ENCODE data around the gene JCAD.

GRCh38 chr10:30039988-30040387, 19.4 kb downstream of the JCAD start:
- TF ChIP-seq CTCF (IDR thresholded peaks at IDR 0.05) (no peak), POLR2A (IDR thresholded peaks at IDR 0.05) (no peak)

Measured in uterus (tissue), 2 donors.